Pancreas (tissue), 10 donors: Measurements from ENCODE around the gene JAK3. TPM values are rescaled to one million over a fixed set of nuclear protein-coding genes. Genes with fewer than 3 reads are reported as not detected.
"Not testable (repeated sequence)": the region's sequence is repeated elsewhere in the genome, so short reads cannot be mapped to it uniquely, and the experiment has no call there.

Source experiments
- ATAC-seq, 4 donors: fragments of 200-7000 bp; cut with Tn5 transposase; one replicate each; pipeline versions ENCODE4 v1.8.0 to v1.9.1; 2020; ENCODE audit warnings: mild to moderate bottlenecking in 4 of 4, moderate library complexity in 4 of 4
- DNase-seq, 6 donors: peaks; one replicate each; pipeline ENCODE4 v3.0.0-alpha.2; 2020
- FAIRE-seq: peaks from 2 replicates; lab custom pipeline; 2012; peaks lifted over from hg19 to GRCh38; lab: Jason Lieb, UNC
- H3K27ac ChIP-seq, 4 donors: fragments of 200-600 bp; sonication (generic); 1 replicate in 3 of 4; 2 replicates in 1 of 4; pipeline versions ENCODE4 v1.5.0 to v1.8.0; 2020
- H3K27me3 ChIP-seq, 4 donors: fragments of 200-600 bp; one replicate each; pipeline ENCODE4 v1.8.0; 2021
- H3K36me3 ChIP-seq, 3 donors: fragments of 200-600 bp; sonication (generic) in 1 of 3; one replicate each; pipeline versions ENCODE4 v1.5.0 to v1.8.0; 2020 to 2021
- H3K4me1 ChIP-seq, 3 donors: fragments of 200-600 bp; one replicate each; pipeline ENCODE4 v1.8.0; 2021
- H3K4me3 ChIP-seq, 4 donors: fragments of 200-600 bp; sonication (generic) in 2 of 4; one replicate each; pipeline versions ENCODE4 v1.5.0 to v1.8.0; 2020 to 2021
- H3K9me3 ChIP-seq, 4 donors: fragments of 200-600 bp; one replicate each; pipeline ENCODE4 v1.8.0; 2021
- WGBS, 2 donors: extraction: QIAGEN DNeasy Blood & Tissue Kit; methylation state at CpG; one replicate each; pipeline ENCODE4 v1.1.7; 2013; 5-methylcytosine and 5-hydroxymethylcytosine counted together
- intact Hi-C, 3 donors: fragments of 100-400 bp; cut with DNase I; formaldehyde crosslinking; loops; one replicate each; pipeline versions ENCODE4 v1.11.1 to v1.14.2; 2022
- polyA plus RNA-seq, 2 donors: library from polyadenylated mRNA; stranded (reverse); fragments of 200-250 nt; gene quantifications; one replicate each; pipeline ENCODE4 v1.2.3, GENCODE V29; 2013
- total RNA-seq, 6 donors: library from RNA; stranded (reverse); fragmentation: NEBNext Ultra II Directional in 4 of 6; extraction: Animal tissue kit (Norgen Biotek cat#: 25700) in 4 of 6; gene quantifications; one replicate each; pipeline versions ENCODE4 v1.2.1 to v1.2.4, GENCODE V29; 2021 to 2023
- TF ChIP-seq, protein P1 (sequence below), 4 donors: fragments of 200-600 bp; sonication (generic) in 3 of 4; IDR thresholded peaks; one replicate each; pipeline versions ENCODE4 v1.5.0 to v1.8.0; 2021; ENCODE audit warnings: antibody characterized with exemption in 4 of 4
- donor health status: healthy with polysubstance abuse.
- donor health status: DM: no; HTN: no; CAD: no; lungs with moderate emphysema.
- donor health status: DM: no; HTN: no; CAD: no.
- donor health status: control.
- donor health status: control.
- donor health status: Bipolar disorder and iron deficiency.
- donor health status: DM: yes; HTN: yes; CAD: no.
- donor health status: DM: no; HTN: no; CAD: no.
- donor health status: DM: no; HTN: no; CAD: no.
- donor health status: DM: yes; HTN: yes; CAD: no.

Gene JAK3
- total and polyA plus RNA-seq, 8 donors = 1.1 to 6.6 (median 2.5) TPM

DNA sequence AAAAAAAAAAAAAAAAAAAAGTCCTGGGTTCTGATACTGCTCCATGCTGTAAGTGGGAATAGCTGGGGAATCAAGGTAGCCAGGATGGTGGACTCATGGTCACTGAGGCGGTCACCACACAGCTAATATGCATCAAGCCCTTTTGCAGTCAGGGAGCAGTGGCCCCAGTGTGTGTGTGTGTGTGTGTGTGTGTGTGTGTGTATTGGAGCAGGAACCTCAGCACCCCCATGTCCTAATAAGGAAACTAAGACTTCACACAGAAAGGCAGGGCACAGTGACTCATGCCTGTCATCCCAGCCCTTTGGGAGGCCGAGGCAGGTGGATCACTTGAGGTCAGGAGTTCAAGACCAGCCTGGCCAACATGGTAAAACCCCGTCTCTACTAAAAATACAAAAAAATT is 40.8 kb downstream of the JAK3 start:
- TF ChIP-seq, protein P1, sequence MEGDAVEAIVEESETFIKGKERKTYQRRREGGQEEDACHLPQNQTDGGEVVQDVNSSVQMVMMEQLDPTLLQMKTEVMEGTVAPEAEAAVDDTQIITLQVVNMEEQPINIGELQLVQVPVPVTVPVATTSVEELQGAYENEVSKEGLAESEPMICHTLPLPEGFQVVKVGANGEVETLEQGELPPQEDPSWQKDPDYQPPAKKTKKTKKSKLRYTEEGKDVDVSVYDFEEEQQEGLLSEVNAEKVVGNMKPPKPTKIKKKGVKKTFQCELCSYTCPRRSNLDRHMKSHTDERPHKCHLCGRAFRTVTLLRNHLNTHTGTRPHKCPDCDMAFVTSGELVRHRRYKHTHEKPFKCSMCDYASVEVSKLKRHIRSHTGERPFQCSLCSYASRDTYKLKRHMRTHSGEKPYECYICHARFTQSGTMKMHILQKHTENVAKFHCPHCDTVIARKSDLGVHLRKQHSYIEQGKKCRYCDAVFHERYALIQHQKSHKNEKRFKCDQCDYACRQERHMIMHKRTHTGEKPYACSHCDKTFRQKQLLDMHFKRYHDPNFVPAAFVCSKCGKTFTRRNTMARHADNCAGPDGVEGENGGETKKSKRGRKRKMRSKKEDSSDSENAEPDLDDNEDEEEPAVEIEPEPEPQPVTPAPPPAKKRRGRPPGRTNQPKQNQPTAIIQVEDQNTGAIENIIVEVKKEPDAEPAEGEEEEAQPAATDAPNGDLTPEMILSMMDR (IDR thresholded peaks at IDR 0.05) = no peak
- 80 to 93% methylated on average over 3 of the region's 3 CpGs for WGBS, 2 donors
- no peak for FAIRE-seq

DNA sequence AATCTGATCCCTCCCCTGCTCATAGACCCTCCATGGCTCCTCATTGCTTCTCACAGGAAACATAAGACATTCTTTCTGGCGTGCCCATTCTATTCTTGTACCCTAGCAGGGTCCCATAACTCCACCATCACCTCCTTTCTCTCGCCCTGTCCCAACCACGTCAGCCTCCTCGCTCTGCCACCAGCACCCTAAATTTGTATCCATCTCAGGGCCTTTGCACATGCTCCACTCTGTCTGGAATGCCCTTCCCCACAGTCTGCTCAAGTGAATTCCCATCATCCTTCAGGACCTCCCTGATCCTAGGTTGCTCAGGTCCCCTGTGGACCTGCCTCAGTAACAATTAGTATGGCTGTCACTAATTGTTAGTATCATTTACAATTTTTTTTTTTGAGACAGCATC is 42.4 kb downstream of the JAK3 start:
- WGBS, 2 donors = 87 to 91% methylated on average over 4 of the region's 4 CpGs
- intact Hi-C loops = no loop called here
- Histone ChIP-seq H3K9me3 (no peaks in the 10 kb centered on the region), H3K27ac (no peak overlapping the region), H3K4me1 (no peaks in the 10 kb centered on the region), H3K36me3 (no peaks in the 10 kb centered on the region), H3K4me3 (no peak overlapping the region), H3K27me3 (no peaks in the 10 kb centered on the region)
- ATAC-seq = no peak
- no peak for DNase-seq
- FAIRE-seq = no peak
- TF ChIP-seq, protein P1 (IDR thresholded peaks at IDR 0.05) = no peak

More for the DNA sequence above, 40.8 kb downstream of the JAK3 start:
- no peak overlapping the region for H3K4me3 ChIP-seq
- no peaks in the 10 kb centered on the region for H3K27me3 ChIP-seq
- no peaks in the 10 kb centered on the region for H3K4me1 ChIP-seq
- DNase-seq (no peak), ATAC-seq (no peak)
- H3K36me3 ChIP-seq = no peaks in the 10 kb centered on the region
- intact Hi-C loops = no loop called here
- H3K27ac ChIP-seq = no peak overlapping the region
- no peaks in the 10 kb centered on the region for H3K9me3 ChIP-seq

DNA sequence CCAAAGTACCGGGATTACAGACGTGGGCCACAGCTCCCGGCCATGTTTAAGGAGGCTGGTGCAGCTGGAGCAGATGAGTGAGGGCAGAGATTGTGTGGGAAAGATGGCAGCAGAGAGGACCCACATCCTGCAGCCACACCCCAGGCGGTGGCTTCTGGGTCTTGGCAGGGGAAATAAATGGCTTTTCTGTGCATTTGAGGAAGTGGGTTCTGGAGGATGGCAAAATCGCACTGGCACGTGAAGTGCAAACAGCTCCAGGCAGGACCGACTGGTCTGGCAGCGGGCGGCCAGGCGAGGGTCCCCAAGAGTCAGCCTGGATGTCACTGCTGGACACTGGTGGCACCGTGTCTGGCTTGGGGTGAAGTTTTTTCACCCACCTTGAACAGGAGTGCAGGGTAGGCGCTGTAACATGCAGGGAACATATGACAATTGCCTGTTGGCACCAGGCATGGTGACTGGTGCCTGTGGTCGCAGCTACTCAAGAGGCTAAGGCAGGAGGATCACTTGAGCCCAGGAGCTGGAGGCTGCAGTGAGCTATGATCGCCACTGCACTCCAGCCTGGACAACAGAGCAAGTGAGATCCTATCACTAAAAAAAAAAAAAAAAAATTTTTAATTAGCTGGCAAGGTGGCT is 44.4 kb downstream of the JAK3 start:
- no peak overlapping the region for H3K4me3 ChIP-seq
- WGBS, 2 donors = 74 to 78% methylated on average over 14 of the region's 14 CpGs
- no peak overlapping the region for H3K27ac ChIP-seq
- H3K4me1 ChIP-seq = no peaks in the 10 kb centered on the region
- TF ChIP-seq, protein P1 (IDR thresholded peaks at IDR 0.05) = no peak
- H3K27me3 ChIP-seq = no peaks in the 10 kb centered on the region
- no peaks in the 10 kb centered on the region for H3K36me3 ChIP-seq
- intact Hi-C loops = no loop called here
- ATAC-seq = peak in 2 of 4 donors; percentile 29 to 39
- no peak for DNase-seq
- no peaks in the 10 kb centered on the region for H3K9me3 ChIP-seq
- no peak for FAIRE-seq

GRCh38 chr19:17802137-17802858 is 45.5 kb downstream of the JAK3 start:
- Histone ChIP-seq H3K9me3 (no peaks in the 10 kb centered on the region), H3K27me3 (no peaks in the 10 kb centered on the region), H3K36me3 (no peaks in the 10 kb centered on the region), H3K4me1 (peaks cover 0 to 7% (median 2%) of the 10 kb centered on the region in 3 donors), H3K27ac (no peak overlapping the region), H3K4me3 (no peak overlapping the region)
- WGBS, 2 donors = 76 to 83% methylated on average over 12 of the region's 12 CpGs
- ATAC-seq (no peak), DNase-seq (no peak), FAIRE-seq (no peak)
- TF ChIP-seq, protein P1 (IDR thresholded peaks at IDR 0.05) = no peak
- intact Hi-C loops = no loop called here

DNA sequence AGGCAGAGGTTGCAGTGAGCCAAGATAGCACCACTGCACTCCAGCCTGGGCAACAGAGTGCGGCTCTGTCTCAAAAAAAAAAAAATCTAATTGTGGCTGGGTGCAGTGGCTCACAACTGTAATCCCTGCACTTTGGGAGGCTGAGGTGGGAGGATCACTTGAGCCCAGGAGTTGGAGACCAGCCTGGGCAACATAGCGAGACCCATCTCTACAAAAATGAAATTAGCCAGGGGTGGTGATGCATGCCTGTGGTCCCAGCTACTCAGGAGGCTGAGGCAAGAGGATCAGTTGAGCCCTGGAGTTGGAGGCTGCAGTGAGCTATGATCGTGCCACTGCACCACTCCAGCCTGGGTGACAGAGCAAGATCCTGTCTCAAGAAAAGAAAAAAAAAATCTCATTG is 49.2 kb downstream of the JAK3 start:
- H3K9me3 ChIP-seq, intact Hi-C loops, H3K4me3 ChIP-seq, ATAC-seq, H3K27me3 ChIP-seq, H3K27ac ChIP-seq, DNase-seq, FAIRE-seq, H3K36me3 ChIP-seq: not testable (repeated sequence)
- WGBS, 2 donors = 94 to 98% methylated on average over 3 of the region's 3 CpGs
- peaks cover 0 to 14% (median 12%) of the 10 kb centered on the region in 3 donors for H3K4me1 ChIP-seq
